ENCODE measurements around the gene LY6G5C. TPM values are rescaled to one million over a fixed set of nuclear protein-coding genes. Genes with fewer than 3 reads are reported as not detected.

Gene LY6G5C
- total and polyA plus RNA-seq, 9 of the 15 experiments (the other 6 are each of a cell fraction or from before 2014, with no cell fraction given): 0.10 to 0.67 (median 0.46) TPM; not detected in 4

DNA sequence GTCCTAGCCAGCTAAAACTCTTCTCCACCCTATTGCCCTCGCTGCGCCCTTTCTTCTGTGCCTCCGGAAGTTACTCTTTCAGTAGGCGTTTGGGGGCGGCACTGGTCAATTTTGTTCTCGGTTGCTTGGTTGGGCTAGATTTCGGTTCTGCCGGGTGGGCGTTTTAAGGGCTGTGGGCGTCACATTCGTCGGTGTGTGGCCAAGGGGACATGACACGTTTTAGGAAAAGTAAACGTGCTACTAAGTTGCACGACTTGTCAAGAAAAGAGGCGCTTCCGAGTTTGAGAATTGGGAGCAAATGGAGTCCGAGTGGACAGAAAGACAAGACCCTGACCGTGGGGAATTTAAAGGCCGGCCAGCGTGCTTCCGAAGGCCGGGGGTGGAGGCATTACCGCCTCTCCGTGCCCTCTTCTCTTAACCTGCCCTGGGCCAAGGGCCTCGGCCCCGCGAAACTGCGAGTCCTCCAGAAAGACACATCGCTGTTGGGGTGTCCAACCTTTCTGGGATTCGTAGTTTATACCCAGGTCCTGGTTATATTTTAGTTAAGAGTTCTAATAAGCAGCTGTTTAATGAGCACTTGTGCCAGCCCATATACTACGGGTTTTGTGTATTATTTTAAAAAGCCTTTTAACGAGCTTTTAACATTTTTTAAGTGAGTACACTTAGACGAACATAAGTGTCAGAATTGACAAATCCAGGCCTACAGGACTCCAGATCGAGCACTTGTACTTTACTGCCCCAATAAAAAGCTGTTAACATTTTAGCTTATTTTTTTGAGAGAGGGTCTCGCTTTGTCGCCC lies 27.7 kb downstream of the LY6G5C start (continued):
- TF ChIP-seq RBBP5 (IDR thresholded peaks at IDR 0.05; ENCODE audit: borderline replicate concordance, insufficient read depth, low read length, poor library complexity, severe bottlenecking) (no peak), ZNF143 (CRISPR knock-in tag; IDR thresholded peaks at IDR 0.05) (no peak), POLR2AphosphoS5 (IDR thresholded peaks at IDR 0.05; ENCODE audit: control insufficient read depth, insufficient read depth, low read depth, low read length) (peak; percentile 94), KDM4B (IDR thresholded peaks at IDR 0.05; ENCODE audit: borderline replicate concordance in 2 of 2, low read depth in 1 of 2) (no peak), TCFL5 (CRISPR knock-in tag; conservative IDR thresholded peaks at IDR 0.05) (no peak), MECOM (CRISPR knock-in tag; IDR thresholded peaks at IDR 0.05) (0 out of 2 replicates have a peak, but pooled peaks have one; percentile 2), NR3C1 (CRISPR knock-in tag; IDR thresholded peaks at IDR 0.05) (no peak), POLR2H (tag; IDR thresholded peaks at IDR 0.05; ENCODE audit: low read depth) (no peak), ZNF197 (CRISPR knock-in tag; IDR thresholded peaks at IDR 0.05; ENCODE audit: low read depth) (peak; percentile 64), NFXL1 (CRISPR knock-in tag; IDR thresholded peaks at IDR 0.05) (no peak), ZNF764 (CRISPR knock-in tag; IDR thresholded peaks at IDR 0.05; ENCODE audit: low read depth) (no peak), MYBL2 (IDR thresholded peaks at IDR 0.05; ENCODE audit: low read depth) (no peak; the same call in 1 of the 2 replicates), MYBL2 (CRISPR knock-in tag; IDR thresholded peaks at IDR 0.05; ENCODE audit: borderline replicate concordance) (no peak)
- TF ChIP-seq, protein P1, sequence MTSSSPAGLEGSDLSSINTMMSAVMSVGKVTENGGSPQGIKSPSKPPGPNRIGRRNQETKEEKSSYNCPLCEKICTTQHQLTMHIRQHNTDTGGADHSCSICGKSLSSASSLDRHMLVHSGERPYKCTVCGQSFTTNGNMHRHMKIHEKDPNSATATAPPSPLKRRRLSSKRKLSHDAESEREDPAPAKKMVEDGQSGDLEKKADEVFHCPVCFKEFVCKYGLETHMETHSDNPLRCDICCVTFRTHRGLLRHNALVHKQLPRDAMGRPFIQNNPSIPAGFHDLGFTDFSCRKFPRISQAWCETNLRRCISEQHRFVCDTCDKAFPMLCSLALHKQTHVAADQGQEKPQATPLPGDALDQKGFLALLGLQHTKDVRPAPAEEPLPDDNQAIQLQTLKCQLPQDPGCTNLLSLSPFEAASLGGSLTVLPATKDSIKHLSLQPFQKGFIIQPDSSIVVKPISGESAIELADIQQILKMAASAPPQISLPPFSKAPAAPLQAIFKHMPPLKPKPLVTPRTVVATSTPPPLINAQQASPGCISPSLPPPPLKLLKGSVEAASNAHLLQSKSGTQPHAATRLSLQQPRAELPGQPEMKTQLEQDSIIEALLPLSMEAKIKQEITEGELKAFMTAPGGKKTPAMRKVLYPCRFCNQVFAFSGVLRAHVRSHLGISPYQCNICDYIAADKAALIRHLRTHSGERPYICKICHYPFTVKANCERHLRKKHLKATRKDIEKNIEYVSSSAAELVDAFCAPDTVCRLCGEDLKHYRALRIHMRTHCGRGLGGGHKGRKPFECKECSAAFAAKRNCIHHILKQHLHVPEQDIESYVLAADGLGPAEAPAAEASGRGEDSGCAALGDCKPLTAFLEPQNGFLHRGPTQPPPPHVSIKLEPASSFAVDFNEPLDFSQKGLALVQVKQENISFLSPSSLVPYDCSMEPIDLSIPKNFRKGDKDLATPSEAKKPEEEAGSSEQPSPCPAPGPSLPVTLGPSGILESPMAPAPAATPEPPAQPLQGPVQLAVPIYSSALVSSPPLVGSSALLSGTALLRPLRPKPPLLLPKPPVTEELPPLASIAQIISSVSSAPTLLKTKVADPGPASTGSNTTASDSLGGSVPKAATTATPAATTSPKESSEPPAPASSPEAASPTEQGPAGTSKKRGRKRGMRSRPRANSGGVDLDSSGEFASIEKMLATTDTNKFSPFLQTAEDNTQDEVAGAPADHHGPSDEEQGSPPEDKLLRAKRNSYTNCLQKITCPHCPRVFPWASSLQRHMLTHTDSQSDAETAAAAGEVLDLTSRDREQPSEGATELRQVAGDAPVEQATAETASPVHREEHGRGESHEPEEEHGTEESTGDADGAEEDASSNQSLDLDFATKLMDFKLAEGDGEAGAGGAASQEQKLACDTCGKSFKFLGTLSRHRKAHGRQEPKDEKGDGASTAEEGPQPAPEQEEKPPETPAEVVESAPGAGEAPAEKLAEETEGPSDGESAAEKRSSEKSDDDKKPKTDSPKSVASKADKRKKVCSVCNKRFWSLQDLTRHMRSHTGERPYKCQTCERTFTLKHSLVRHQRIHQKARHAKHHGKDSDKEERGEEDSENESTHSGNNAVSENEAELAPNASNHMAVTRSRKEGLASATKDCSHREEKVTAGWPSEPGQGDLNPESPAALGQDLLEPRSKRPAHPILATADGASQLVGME (CRISPR knock-in tag; IDR thresholded peaks at IDR 0.05): no peak
- TF ChIP-seq, protein P2, sequence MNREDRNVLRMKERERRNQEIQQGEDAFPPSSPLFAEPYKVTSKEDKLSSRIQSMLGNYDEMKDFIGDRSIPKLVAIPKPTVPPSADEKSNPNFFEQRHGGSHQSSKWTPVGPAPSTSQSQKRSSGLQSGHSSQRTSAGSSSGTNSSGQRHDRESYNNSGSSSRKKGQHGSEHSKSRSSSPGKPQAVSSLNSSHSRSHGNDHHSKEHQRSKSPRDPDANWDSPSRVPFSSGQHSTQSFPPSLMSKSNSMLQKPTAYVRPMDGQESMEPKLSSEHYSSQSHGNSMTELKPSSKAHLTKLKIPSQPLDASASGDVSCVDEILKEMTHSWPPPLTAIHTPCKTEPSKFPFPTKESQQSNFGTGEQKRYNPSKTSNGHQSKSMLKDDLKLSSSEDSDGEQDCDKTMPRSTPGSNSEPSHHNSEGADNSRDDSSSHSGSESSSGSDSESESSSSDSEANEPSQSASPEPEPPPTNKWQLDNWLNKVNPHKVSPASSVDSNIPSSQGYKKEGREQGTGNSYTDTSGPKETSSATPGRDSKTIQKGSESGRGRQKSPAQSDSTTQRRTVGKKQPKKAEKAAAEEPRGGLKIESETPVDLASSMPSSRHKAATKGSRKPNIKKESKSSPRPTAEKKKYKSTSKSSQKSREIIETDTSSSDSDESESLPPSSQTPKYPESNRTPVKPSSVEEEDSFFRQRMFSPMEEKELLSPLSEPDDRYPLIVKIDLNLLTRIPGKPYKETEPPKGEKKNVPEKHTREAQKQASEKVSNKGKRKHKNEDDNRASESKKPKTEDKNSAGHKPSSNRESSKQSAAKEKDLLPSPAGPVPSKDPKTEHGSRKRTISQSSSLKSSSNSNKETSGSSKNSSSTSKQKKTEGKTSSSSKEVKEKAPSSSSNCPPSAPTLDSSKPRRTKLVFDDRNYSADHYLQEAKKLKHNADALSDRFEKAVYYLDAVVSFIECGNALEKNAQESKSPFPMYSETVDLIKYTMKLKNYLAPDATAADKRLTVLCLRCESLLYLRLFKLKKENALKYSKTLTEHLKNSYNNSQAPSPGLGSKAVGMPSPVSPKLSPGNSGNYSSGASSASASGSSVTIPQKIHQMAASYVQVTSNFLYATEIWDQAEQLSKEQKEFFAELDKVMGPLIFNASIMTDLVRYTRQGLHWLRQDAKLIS (CRISPR knock-in tag; IDR thresholded peaks at IDR 0.05): no peak; the same call in 1 of the 2 replicates
